Heart left ventricle (tissue), 13 donors: ENCODE data around the gene PIAS4.

ENCODE experiments used
- CTCF ChIP-seq, 12 donors: fragments of 200-600 bp; sonication (generic) in 4 of 12; IDR thresholded peaks; one replicate each; pipeline versions ENCODE4 v1.5.0 to v1.8.0; 2018 to 2022; ENCODE audit warnings: antibody characterized with exemption in 12 of 12, mild to moderate bottlenecking in 5 of 12
- POLR2A ChIP-seq, 2 donors: fragments of 450-650 bp; IDR thresholded peaks; one replicate each; pipeline ENCODE4 v1.6.1; 2017; ENCODE audit warnings: antibody characterized with exemption in 2 of 2, mild to moderate bottlenecking in 2 of 2, moderate library complexity in 2 of 2
- donor health status: ischemic (EF 13 %, LVEDD 7.1; RV severe dilation, severe dysfunction).
- donor health status: DM: no; HTN: yes; CAD: no.
- donor health status: DM: no; HTN: no; CAD: no.
- donor health status: ischemic (EF 25% LVEDD 6.9; RV normal size, moderate dysfunction).
- donor health status: ischemic (EF 25% LVEDD 5.7; RV mildly dilated, moderate dysfunction).
- donor health status: ischemic (EF 35%, LVEDD 5.7; RV mildly dilated, moderate dysfunction).
- donor health status: nonischemic (EF 11% LVEDD 7.7; RV severe dilation, severe dysfunction).
- donor health status: DM: yes; HTN: yes; CAD: no.
- donor health status: PGD.
- donor health status: ischemic (EF 29% LVEDD 5.4; RV normal size, mild dysfunction).
- donor health status: nonischemic (EF 23%, LVEDD 6.1; RV moderate dilation, normal function).

DNA sequence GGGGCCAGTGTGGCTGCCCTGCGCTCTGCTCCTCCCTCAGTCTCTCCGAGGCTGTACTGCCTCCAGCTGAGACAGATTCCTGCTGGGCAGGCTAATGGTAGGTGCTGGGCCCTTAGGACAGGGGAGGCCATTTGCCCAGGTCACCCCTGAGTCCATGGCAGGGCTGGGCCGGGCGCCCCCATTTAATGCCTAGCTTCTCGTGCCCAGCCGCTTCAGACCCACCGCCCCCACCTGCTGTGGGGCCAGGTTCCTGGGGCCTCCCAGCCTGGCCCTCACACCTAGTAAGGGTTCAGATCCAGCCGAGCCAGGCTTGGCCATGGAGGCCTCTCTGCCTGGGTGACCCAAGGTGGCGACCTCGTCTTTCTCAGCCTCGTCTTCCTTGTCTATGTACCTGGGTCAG lies 17.8 kb downstream of the PIAS4 start:
- TF ChIP-seq CTCF (IDR thresholded peaks at IDR 0.05) (no peak), POLR2A (IDR thresholded peaks at IDR 0.05) (no peak)
